Panc1 (cell line): Measurements from ENCODE around the gene RARS2. TPM values are rescaled to one million over a fixed set of nuclear protein-coding genes. Genes with fewer than 3 reads are reported as not detected.

Experiments
- ATAC-seq: fragments of 200-7000 bp; cut with Tn5 transposase; 2 replicates; pipeline ENCODE4 v1.9.1; 2020; ENCODE audit warnings: mild to moderate bottlenecking, moderate library complexity
- BruUV-seq: library from RNA; stranded (reverse); fragments of 400-500 nt; replicated peaks from 2 replicates; lab custom pipeline; 2021; lab: Mats Ljungman, UMichigan
- CTCF ChIA-PET: fragments of 300-600 bp; sonication (Branson Sonifier 250); formaldehyde crosslinking; loops from one replicate; lab custom pipeline; 2022; ENCODE audit warnings: antibody characterized with exemption; lab: Charles Lee
- POLR2A ChIA-PET: fragments of 300-600 bp; sonication (Branson Sonifier 250); formaldehyde crosslinking; loops from one replicate; lab custom pipeline; 2022; ENCODE audit warnings: antibody characterized with exemption; lab: Charles Lee
- DNase-seq: peaks from one replicate; pipeline ENCODE4 v3.0.0-alpha.2; 2010; ENCODE audit warnings: low read depth, low spot score
- H3K27ac ChIP-seq: 2 replicates; pipeline ENCODE4 v1.5.1; 2011; ENCODE audit warnings: mild to moderate bottlenecking, low read length, inconsistent platforms
- H3K27me3 ChIP-seq: fragments of 200-500 bp; sonication (Bioruptor generic); 2 replicates; pipeline ENCODE4 v1.6.0; 2014; ENCODE audit warnings: low read length, inconsistent platforms; ENCODE audit not compliant: control insufficient read depth, insufficient read depth
- H3K36me3 ChIP-seq: fragments of 200-500 bp; sonication (Bioruptor generic); 2 replicates; pipeline ENCODE4 v1.5.1; 2014; ENCODE audit warnings: inconsistent platforms, mild to moderate bottlenecking, low read length, moderate library complexity; ENCODE audit not compliant: control insufficient read depth, insufficient read depth
- H3K4me1 ChIP-seq: 2 replicates; pipeline ENCODE4 v1.5.1; 2011; ENCODE audit warnings: inconsistent platforms, mild to moderate bottlenecking, low read length, moderate library complexity; ENCODE audit not compliant: control insufficient read depth, insufficient read depth
- H3K4me3 ChIP-seq, 2 experiments: 2 replicates each; pipeline ENCODE4 v1.5.1; 2011 to 2012; ENCODE audit warnings: low read depth in 2 of 2, low read length in 2 of 2, mild to moderate bottlenecking in 2 of 2, inconsistent platforms in 1 of 2, moderate library complexity in 1 of 2
- H3K9me3 ChIP-seq: fragments of 200-500 bp; sonication (Bioruptor generic); 2 replicates; pipeline ENCODE4 v1.5.1; 2014; ENCODE audit warnings: low read depth, mild to moderate bottlenecking, inconsistent platforms, low read length, moderate library complexity; ENCODE audit not compliant: control insufficient read depth, insufficient read depth
- POLR2AphosphoS5 ChIP-seq: IDR thresholded peaks from 2 replicates; pipeline ENCODE4 v1.6.1; 2012; ENCODE audit warnings: mild to moderate bottlenecking, low read depth, low read length, moderate library complexity
- REST ChIP-seq, 2 experiments: IDR thresholded peaks; 2 replicates each; pipeline ENCODE4 v1.6.1; 2011 to 2012; ENCODE audit warnings: low read depth in 2 of 2, control low read depth in 1 of 2, low read length in 1 of 2, mild to moderate bottlenecking in 1 of 2, moderate library complexity in 1 of 2; ENCODE audit not compliant: insufficient read depth in 1 of 2
- SIN3A ChIP-seq: IDR thresholded peaks from 2 replicates; pipeline ENCODE4 v1.6.1; 2012; ENCODE audit warnings: low read depth, mild to moderate bottlenecking, low read length, moderate library complexity, borderline replicate concordance; ENCODE audit not compliant: insufficient read depth
- TCF7L2 ChIP-seq: IDR thresholded peaks from 2 replicates; pipeline ENCODE4 v1.6.1; 2011; ENCODE audit warnings: mild to moderate bottlenecking, low read depth, low read length, inconsistent platforms
- in situ Hi-C: cut with HindIII; loops from 2 replicates; pipeline ENCODE4 v1.10.0; 2016; ENCODE audit warnings: low sequenced_read_pairs, low pct_unique_long_range_greater_than_20kb
- intact Hi-C: fragments of 100-400 bp; cut with micrococcal nuclease; formaldehyde crosslinking; loops from one replicate; pipeline ENCODE4 v1.10.0; 2022; ENCODE audit not compliant: unreplicated experiment
- total RNA-seq: library from RNA; stranded (reverse); gene quantifications from one replicate; pipeline ENCODE4 v1.2.1, GENCODE V29; 2021; ENCODE audit not compliant: unreplicated experiment
- TF ChIP-seq, protein P1 (sequence below): fragments of 450-650 bp; IDR thresholded peaks from 2 replicates; pipeline ENCODE4 v1.5.1; 2017; ENCODE audit warnings: mild to moderate bottlenecking

RARS2 gene
- total RNA-seq, 1 experiment from 2014 or later = 38.3 TPM

DNA sequence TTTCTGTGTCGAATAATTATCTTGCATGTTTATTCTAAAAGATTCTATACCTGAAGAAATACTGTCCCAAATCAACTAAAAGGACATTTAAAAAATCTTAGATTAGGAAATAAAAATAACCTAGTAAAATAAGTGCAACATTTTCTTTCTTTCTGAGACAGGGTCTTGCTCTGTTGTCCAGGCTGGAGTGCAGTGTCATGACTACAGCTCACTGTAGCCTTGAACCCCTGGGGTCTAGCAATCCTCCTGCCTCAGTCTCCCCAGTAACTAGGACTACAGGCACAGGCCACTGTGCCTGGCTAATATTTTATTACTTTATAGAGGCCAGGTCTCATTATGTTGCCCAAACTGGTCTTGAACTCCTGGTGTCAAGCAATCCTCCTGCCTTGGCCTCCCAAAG lies 48.7 kb downstream of the RARS2 start:
- in situ Hi-C loops = no loop called here
- TF ChIP-seq TCF7L2 = no peak
- no peak for TF ChIP-seq POLR2AphosphoS5
- TF ChIP-seq SIN3A = no peak
- no peak for TF ChIP-seq REST (IDR thresholded peaks at IDR 0.05; ENCODE audit: insufficient read depth in 1 of 2, low read depth in 2 of 2, low read length in 1 of 2)
- TF ChIP-seq, protein P1, sequence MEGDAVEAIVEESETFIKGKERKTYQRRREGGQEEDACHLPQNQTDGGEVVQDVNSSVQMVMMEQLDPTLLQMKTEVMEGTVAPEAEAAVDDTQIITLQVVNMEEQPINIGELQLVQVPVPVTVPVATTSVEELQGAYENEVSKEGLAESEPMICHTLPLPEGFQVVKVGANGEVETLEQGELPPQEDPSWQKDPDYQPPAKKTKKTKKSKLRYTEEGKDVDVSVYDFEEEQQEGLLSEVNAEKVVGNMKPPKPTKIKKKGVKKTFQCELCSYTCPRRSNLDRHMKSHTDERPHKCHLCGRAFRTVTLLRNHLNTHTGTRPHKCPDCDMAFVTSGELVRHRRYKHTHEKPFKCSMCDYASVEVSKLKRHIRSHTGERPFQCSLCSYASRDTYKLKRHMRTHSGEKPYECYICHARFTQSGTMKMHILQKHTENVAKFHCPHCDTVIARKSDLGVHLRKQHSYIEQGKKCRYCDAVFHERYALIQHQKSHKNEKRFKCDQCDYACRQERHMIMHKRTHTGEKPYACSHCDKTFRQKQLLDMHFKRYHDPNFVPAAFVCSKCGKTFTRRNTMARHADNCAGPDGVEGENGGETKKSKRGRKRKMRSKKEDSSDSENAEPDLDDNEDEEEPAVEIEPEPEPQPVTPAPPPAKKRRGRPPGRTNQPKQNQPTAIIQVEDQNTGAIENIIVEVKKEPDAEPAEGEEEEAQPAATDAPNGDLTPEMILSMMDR = no peak
- Histone ChIP-seq H3K27ac (no peak overlapping the region), H3K36me3 (peaks cover 7% of the 10 kb centered on the region), H3K4me1 (no peaks in the 10 kb centered on the region), H3K9me3 (no peaks in the 10 kb centered on the region), H3K27me3 (no peaks in the 10 kb centered on the region), H3K4me3 (no peak overlapping the region)
- BruUV-seq = no TSS peak
- POLR2A ChIA-PET = no interaction called here
- no peak for ATAC-seq
- DNase-seq = no peak
- intact Hi-C loops = no loop called here
- CTCF ChIA-PET = no interaction called here

DNA sequence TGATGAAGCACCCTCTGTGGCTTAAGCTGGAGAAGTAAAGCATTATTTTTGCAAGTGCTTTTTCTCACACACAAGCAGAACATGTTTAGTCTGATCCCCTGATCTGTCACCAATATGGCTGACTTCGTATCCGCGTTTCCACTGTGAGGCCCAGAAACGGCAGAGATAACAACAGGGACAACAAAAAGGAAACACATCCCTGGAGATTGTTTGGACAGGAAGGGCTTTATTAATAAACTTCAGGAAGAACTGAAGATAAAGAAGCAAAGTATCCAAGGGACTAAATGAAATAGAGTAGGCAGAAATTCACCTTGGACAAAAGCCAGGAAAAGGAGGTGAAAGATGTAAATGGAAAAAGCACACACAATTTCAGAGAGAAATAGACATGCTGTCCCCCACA lies 49.2 kb downstream of the RARS2 start:
- in situ Hi-C loops (no loop called here), intact Hi-C loops (no loop called here)
- no peak for TF ChIP-seq REST (IDR thresholded peaks at IDR 0.05; ENCODE audit: insufficient read depth in 1 of 2, low read depth in 2 of 2, low read length in 1 of 2)
- TF ChIP-seq SIN3A = no peak
- no peak for TF ChIP-seq TCF7L2
- no peak for TF ChIP-seq POLR2AphosphoS5
- TF ChIP-seq, protein P1 = no peak
- DNase-seq = no peak
- no peak for ATAC-seq
- Histone ChIP-seq H3K27ac (no peak overlapping the region), H3K4me3 (no peak overlapping the region), H3K4me1 (no peaks in the 10 kb centered on the region), H3K9me3 (no peaks in the 10 kb centered on the region), H3K27me3 (no peaks in the 10 kb centered on the region), H3K36me3 (peaks cover 5% of the 10 kb centered on the region)
- BruUV-seq = no TSS peak
- POLR2A ChIA-PET = interaction anchor here (0.7 kb wide), 2 partner anchors 10 to 391 kb away, joined by 3 to 10 read pairs; no protein-coding TSS in a partner anchor
- CTCF ChIA-PET = no interaction called here
